ENCODE data around the gene CDCA5.
"Not testable (repeated sequence)": the region's sequence is repeated elsewhere in the genome, so short reads cannot be mapped to it uniquely, and the experiment has no call there.

CDCA5 gene

GRCh38 chr11:65118891-65119669, 35.2 kb upstream of the CDCA5 start:
- DNase-seq, result not testable (repeated sequence)

GRCh38 chr11:65118097-65118837, 34.4 kb upstream of the CDCA5 start:
- DNase-seq, result no peak

GRCh38 chr11:65117206-65118096, 33.6 kb upstream of the CDCA5 start, which contains the start of gene ZNHIT2:
Gene ZNHIT2, minus strand, starts transcription at chr11:65117701. Its CDS starts 48 bp downstream, at chr11:65117653.
- peak; percentile 98 for DNase-seq

GRCh38 chr11:65116370-65117205, 32.7 kb upstream of the CDCA5 start:
- DNase-seq, result peak; percentile 43

- DNase-seq, result no peak
Observed at GRCh38 chr11:65115361-65116082, 31.7 kb upstream of the CDCA5 start.

- DNase-seq, result no peak
Observed at GRCh38 chr11:65114538-65115171, 30.8 kb upstream of the CDCA5 start.

GRCh38 chr11:65113839-65114238, 30.0 kb upstream of the CDCA5 start:
- DNase-seq, result no peak

- peak; percentile 57 for DNase-seq
Observed at GRCh38 chr11:65113361-65113756, 29.5 kb upstream of the CDCA5 start.

- DNase-seq, result peak; percentile 57
Observed at GRCh38 chr11:65112546-65113360, 28.9 kb upstream of the CDCA5 start.

- DNase-seq, result peak; percentile 90
Observed at GRCh38 chr11:65111744-65112545, 28.1 kb upstream of the CDCA5 start, which contains the start of gene TM7SF2. Gene TM7SF2, plus strand, starts transcription at chr11:65111872. Its CDS starts 144 bp downstream, at chr11:65112016.

- DNase-seq, result no peak
Observed at GRCh38 chr11:65111159-65111743, 27.4 kb upstream of the CDCA5 start.

- peak; percentile 82 for DNase-seq
Observed at GRCh38 chr11:65110354-65110861, 26.6 kb upstream of the CDCA5 start.

GRCh38 chr11:65109231-65110198, 25.7 kb upstream of the CDCA5 start:
- DNase-seq, result no peak

GRCh38 chr11:65108469-65109123, 24.8 kb upstream of the CDCA5 start:
- no peak for DNase-seq

- DNase-seq, result no peak
Observed at GRCh38 chr11:65107751-65108468, 24.1 kb upstream of the CDCA5 start.

GRCh38 chr11:65107078-65107477, 23.2 kb upstream of the CDCA5 start:
- no peak for DNase-seq
